ENCODE data around the gene EFNA2. TPM values are rescaled to one million over a fixed set of nuclear protein-coding genes. Genes with fewer than 3 reads are reported as not detected.

Gene EFNA2
- total RNA-seq, 1 donor from 2014 or later = not detected

- intact Hi-C loops (cut with DNase I) = no loop called here
- H3K27ac ChIP-seq = no peak overlapping the region
- H3K4me3 ChIP-seq = no peak overlapping the region
- H3K36me3 ChIP-seq = peaks cover 0 to 11% of the 10 kb centered on the region in 2 donors
- peaks cover 19% of the 10 kb centered on the region for H3K4me1 ChIP-seq
- TF ChIP-seq POLR2AphosphoS5 (IDR thresholded peaks at IDR 0.05; ENCODE audit: insufficient read depth in 1 of 2, low read depth in 1 of 2) = no peak
- TF ChIP-seq POLR2A (IDR thresholded peaks at IDR 0.05) = no peak
- TF ChIP-seq, protein P1, sequence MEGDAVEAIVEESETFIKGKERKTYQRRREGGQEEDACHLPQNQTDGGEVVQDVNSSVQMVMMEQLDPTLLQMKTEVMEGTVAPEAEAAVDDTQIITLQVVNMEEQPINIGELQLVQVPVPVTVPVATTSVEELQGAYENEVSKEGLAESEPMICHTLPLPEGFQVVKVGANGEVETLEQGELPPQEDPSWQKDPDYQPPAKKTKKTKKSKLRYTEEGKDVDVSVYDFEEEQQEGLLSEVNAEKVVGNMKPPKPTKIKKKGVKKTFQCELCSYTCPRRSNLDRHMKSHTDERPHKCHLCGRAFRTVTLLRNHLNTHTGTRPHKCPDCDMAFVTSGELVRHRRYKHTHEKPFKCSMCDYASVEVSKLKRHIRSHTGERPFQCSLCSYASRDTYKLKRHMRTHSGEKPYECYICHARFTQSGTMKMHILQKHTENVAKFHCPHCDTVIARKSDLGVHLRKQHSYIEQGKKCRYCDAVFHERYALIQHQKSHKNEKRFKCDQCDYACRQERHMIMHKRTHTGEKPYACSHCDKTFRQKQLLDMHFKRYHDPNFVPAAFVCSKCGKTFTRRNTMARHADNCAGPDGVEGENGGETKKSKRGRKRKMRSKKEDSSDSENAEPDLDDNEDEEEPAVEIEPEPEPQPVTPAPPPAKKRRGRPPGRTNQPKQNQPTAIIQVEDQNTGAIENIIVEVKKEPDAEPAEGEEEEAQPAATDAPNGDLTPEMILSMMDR (IDR thresholded peaks at IDR 0.05) = no peak
- H3K27me3 ChIP-seq = peaks cover 10% of the 10 kb centered on the region
- no peaks in the 10 kb centered on the region for H3K9me3 ChIP-seq
- DNase-seq (ENCODE audit: extremely low spot score in 2 of 2) = no peak
Observed at GRCh38 chr19:1283207-1283916, 2.3 kb upstream of the EFNA2 start.

DNA sequence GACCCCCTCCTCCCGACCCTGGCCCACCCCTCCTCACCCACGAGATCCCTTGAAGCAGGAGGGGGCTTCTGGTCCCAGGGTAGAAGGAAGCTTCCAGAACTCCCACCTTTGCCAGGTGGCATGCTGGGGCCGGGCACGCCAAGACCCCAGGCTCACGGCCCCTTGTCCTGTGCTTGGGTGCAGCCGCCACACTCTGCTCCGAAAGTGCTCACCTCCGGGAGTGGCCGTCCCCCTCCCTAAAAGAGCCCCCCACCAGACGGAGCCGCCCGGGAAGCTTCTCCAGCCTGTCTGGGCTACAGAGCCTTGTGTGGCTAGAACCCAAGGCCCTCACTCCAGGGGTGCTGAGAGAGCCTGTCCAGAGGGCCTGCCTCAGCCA, 1.8 kb upstream of the EFNA2 start:
- peaks cover 10% of the 10 kb centered on the region for H3K27me3 ChIP-seq
- H3K9me3 ChIP-seq = no peaks in the 10 kb centered on the region
- TF ChIP-seq, protein P1 (IDR thresholded peaks at IDR 0.05) = no peak
- TF ChIP-seq POLR2A (IDR thresholded peaks at IDR 0.05) (no peak), POLR2AphosphoS5 (IDR thresholded peaks at IDR 0.05; ENCODE audit: insufficient read depth in 1 of 2, low read depth in 1 of 2) (no peak)
- intact Hi-C loops (cut with DNase I) = no loop called here
- H3K4me1 ChIP-seq = peaks cover 19% of the 10 kb centered on the region
- DNase-seq (ENCODE audit: extremely low spot score in 2 of 2) = no peak
- no peak overlapping the region for H3K4me3 ChIP-seq
- peaks cover 0 to 5% of the 10 kb centered on the region in 2 donors for H3K36me3 ChIP-seq
- H3K27ac ChIP-seq = no peak overlapping the region

- H3K4me3 ChIP-seq = no peak overlapping the region
- H3K36me3 ChIP-seq = no peaks in the 10 kb centered on the region
- intact Hi-C loops (cut with DNase I) = no loop called here
- DNase-seq (ENCODE audit: extremely low spot score in 2 of 2) = no peak
- H3K4me1 ChIP-seq = peaks cover 19% of the 10 kb centered on the region
- H3K27ac ChIP-seq = no peak overlapping the region
- no peak for TF ChIP-seq POLR2A (IDR thresholded peaks at IDR 0.05)
- TF ChIP-seq, protein P1 (IDR thresholded peaks at IDR 0.05) = no peak
- TF ChIP-seq POLR2AphosphoS5 (IDR thresholded peaks at IDR 0.05; ENCODE audit: insufficient read depth in 1 of 2, low read depth in 1 of 2) = no peak
- peaks cover 10% of the 10 kb centered on the region for H3K27me3 ChIP-seq
- no peaks in the 10 kb centered on the region for H3K9me3 ChIP-seq
Observed at GRCh38 chr19:1284293-1284978, 1.2 kb upstream of the EFNA2 start.

- Histone ChIP-seq H3K36me3 (no peaks in the 10 kb centered on the region), H3K9me3 (no peaks in the 10 kb centered on the region), H3K4me3 (no peak overlapping the region), H3K27ac (no peak overlapping the region), H3K27me3 (peaks cover 10% of the 10 kb centered on the region), H3K4me1 (peaks cover 19% of the 10 kb centered on the region)
- no peak for DNase-seq (ENCODE audit: extremely low spot score in 2 of 2)
- intact Hi-C loops (cut with DNase I) = no loop called here
- TF ChIP-seq, protein P1 (IDR thresholded peaks at IDR 0.05) = no peak
- TF ChIP-seq POLR2AphosphoS5 (IDR thresholded peaks at IDR 0.05; ENCODE audit: insufficient read depth in 1 of 2, low read depth in 1 of 2) (no peak), POLR2A (IDR thresholded peaks at IDR 0.05) (no peak)
Observed at GRCh38 chr19:1284979-1285736, 515 bp upstream of the EFNA2 start.

Measured in vagina (tissue), 2 donors.